HepG2 (cell line): Measurements from ENCODE around the gene SIGLEC10. TPM values are rescaled to one million over a fixed set of nuclear protein-coding genes. Genes with fewer than 3 reads are reported as not detected.

ENCODE experiments used
- DR1 ChIP-seq: sonication (generic); formaldehyde crosslinking; IDR thresholded peaks from 2 replicates; pipeline ENCODE4 v1.8.0; 2021; ENCODE audit warnings: mild to moderate bottlenecking, missing genetic modification reagents, inconsistent platforms
- LRRFIP1 ChIP-seq: sonication (generic); formaldehyde crosslinking; conservative IDR thresholded peaks from 2 replicates; pipeline ENCODE4 v1.4.0; 2020; ENCODE audit warnings: missing genetic modification reagents
- RAD51 ChIP-seq: fragments of 450-650 bp; IDR thresholded peaks from 2 replicates; pipeline ENCODE4 v1.6.1; 2016; ENCODE audit warnings: borderline replicate concordance
- RERE ChIP-seq: IDR thresholded peaks from 2 replicates; pipeline ENCODE4 v1.6.1; 2016; ENCODE audit warnings: low read depth, missing genetic modification reagents, missing compliant biosample characterization
- RFX1 ChIP-seq: fragments of 450-650 bp; IDR thresholded peaks from 2 replicates; pipeline ENCODE4 v1.6.1; 2017
- SMAD9 ChIP-seq: sonication (generic); formaldehyde crosslinking; IDR thresholded peaks from 2 replicates; pipeline ENCODE4 v1.5.1; 2020; ENCODE audit warnings: mild to moderate bottlenecking, missing genetic modification reagents
- ZBED4 ChIP-seq: sonication (generic); formaldehyde crosslinking; IDR thresholded peaks from 2 replicates; pipeline ENCODE4 v1.4.0; 2020; ENCODE audit warnings: missing genetic modification reagents, borderline replicate concordance
- ZBTB7A ChIP-seq: sonication (generic); formaldehyde crosslinking; IDR thresholded peaks from 2 replicates; pipeline ENCODE4 v1.8.0; 2022; ENCODE audit warnings: mild to moderate bottlenecking, missing genetic modification reagents
- ZKSCAN8 ChIP-seq: IDR thresholded peaks from 2 replicates; pipeline ENCODE4 v1.6.1; 2016; ENCODE audit warnings: borderline replicate concordance, missing genetic modification reagents, missing compliant biosample characterization
- ZMAT5 ChIP-seq: sonication (generic); formaldehyde crosslinking; IDR thresholded peaks from 2 replicates; pipeline ENCODE4 v1.5.0; 2020; ENCODE audit warnings: mild to moderate bottlenecking, low read depth, missing genetic modification reagents, borderline replicate concordance
- ZNF251 ChIP-seq: sonication (generic); formaldehyde crosslinking; IDR thresholded peaks from 2 replicates; pipeline ENCODE4 v1.9.0; 2021; ENCODE audit warnings: mild to moderate bottlenecking, missing genetic modification reagents
- ZSCAN25 ChIP-seq: sonication (generic); formaldehyde crosslinking; IDR thresholded peaks from 2 replicates; pipeline ENCODE4 v1.8.0; 2022; ENCODE audit warnings: mild to moderate bottlenecking, missing genetic modification reagents
- polyA plus RNA-seq, 8 experiments: library from polyadenylated mRNA; depleted of rRNA in 3 of 8; stranded (reverse) in 7 of 8; unstranded in 1 of 8; fragments of >200 nt; fragmentation: Illumina TruSeq in 4 of 8; extraction: Trizol in 4 of 8; gene quantifications; 2 replicates each; pipeline versions ENCODE4 v1.2.1 to v1.2.3, GENCODE V29; 2011 to 2016; ENCODE audit warnings: low read depth in 4 of 8, missing spikeins in 1 of 8, mixed read lengths in 1 of 8; ENCODE audit not compliant: insufficient read depth in 1 of 8
- total RNA-seq, 5 experiments: library from RNA; depleted of rRNA; stranded (reverse); fragments of >200 nt; fragmentation: Illumina TruSeq; extraction: Trizol; gene quantifications; 2 replicates each; pipeline ENCODE4 v1.2.3, GENCODE V29; 2016; ENCODE audit warnings: low read depth in 1 of 5

The SIGLEC10 gene
- total and polyA plus RNA-seq, 2 of the 13 experiments (the other 11 are each of a cell fraction or from before 2014, with no cell fraction given) = not detected

GRCh38 chr19:51366389-51367254, 50.8 kb downstream of the SIGLEC10 start (continued):
- TF ChIP-seq RERE (no peak; the same call in 1 of the 2 replicates), SMAD9 (no peak), ZMAT5 (CRISPR knock-in tag) (no peak), ZSCAN25 (no peak), LRRFIP1 (CRISPR knock-in tag) (no peak), DR1 (CRISPR knock-in tag) (no peak; the same call in 1 of the 2 replicates), RFX1 (no peak), RAD51 (no peak), ZNF251 (CRISPR knock-in tag) (no peak), ZKSCAN8 (CRISPR knock-in tag) (no peak), ZBTB7A (CRISPR knock-in tag) (no peak), ZBED4 (CRISPR knock-in tag) (no peak)
